ENCODE results near the gene ELOB.
A peak's percentile ranks its signal among the peaks of the same experiment; 100 is the strongest.
"Not testable (repeated sequence)": the region's sequence is repeated elsewhere in the genome, so short reads cannot be mapped to it uniquely, and the experiment has no call there.

ELOB gene

GRCh38 chr16:2738615-2739014 is 38.5 kb downstream of the ELOB start:
- H3K4me3 ChIP-seq (ENCODE audit: low read length) = no peak overlapping the region
- no peaks in the 10 kb centered on the region for H3K4me1 ChIP-seq (ENCODE audit: control insufficient read depth, insufficient read depth, low read length)
- no peak for DNase-seq (ENCODE audit: low read depth)
- no peak overlapping the region for H3K9ac ChIP-seq (ENCODE audit: low read length)
- no peaks in the 10 kb centered on the region for H3K9me3 ChIP-seq (ENCODE audit: control insufficient read depth, low read length)
- peaks cover 5% of the 10 kb centered on the region for H3K27me3 ChIP-seq (replicated peaks; ENCODE audit: control insufficient read depth, insufficient read depth, low read length)
- H3K36me3 ChIP-seq (ENCODE audit: control insufficient read depth, insufficient read depth, low read length, severe bottlenecking) = no peaks in the 10 kb centered on the region

DNA sequence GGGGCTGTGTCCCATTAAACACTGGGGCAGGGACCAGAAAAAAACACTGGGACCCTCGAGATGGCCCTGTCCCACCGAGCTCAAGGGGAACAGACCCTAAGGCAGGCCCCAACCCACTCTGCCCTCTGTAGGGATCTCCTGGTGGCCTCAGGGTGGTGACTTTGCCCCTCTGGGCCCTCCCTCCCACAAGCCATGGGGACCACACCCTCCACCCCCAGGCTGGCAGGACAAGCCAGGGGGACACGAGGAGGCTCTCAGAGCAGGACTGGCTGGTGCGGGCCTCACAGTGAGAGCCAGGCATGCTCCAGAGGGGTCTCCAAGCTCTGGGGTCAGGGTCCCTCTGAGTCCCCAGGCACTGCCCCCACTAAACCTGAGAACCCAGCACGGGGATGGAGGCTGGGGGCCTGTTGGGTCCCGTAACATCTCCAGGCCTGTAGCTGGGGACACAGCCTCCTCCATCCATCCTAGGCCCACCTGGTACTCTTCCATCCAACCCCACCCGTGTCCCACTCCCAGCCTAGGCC is 39.1 kb downstream of the ELOB start:
- Histone ChIP-seq H3K36me3 (ENCODE audit: control insufficient read depth, insufficient read depth, low read length, severe bottlenecking) (no peaks in the 10 kb centered on the region), H3K9ac (ENCODE audit: low read length) (no peak overlapping the region)

DNA sequence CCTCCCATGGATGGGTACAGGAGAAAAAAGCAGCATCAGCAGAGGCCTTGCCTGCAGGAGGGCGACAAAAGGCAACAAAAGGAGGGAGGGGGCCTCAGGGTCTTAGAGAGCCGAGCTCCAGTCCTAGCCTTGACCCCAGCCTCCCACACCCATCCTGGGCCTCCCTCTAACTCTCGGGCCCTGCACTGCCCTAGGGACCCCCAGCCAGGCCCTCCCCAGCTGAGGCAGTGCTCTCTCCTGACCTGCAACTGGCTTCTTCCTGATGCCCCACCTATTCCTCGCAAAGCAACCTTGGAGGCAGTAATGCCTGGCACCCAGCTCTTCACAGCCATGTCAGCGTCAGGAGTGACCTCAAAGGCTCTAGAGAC is 39.9 kb downstream of the ELOB start:
- no peaks in the 10 kb centered on the region for H3K4me1 ChIP-seq (ENCODE audit: control insufficient read depth, insufficient read depth, low read length)
- H3K27me3 ChIP-seq (replicated peaks; ENCODE audit: control insufficient read depth, insufficient read depth, low read length) = peaks cover 5% of the 10 kb centered on the region
- H3K9ac ChIP-seq (ENCODE audit: low read length) = no peak overlapping the region
- H3K36me3 ChIP-seq (ENCODE audit: control insufficient read depth, insufficient read depth, low read length, severe bottlenecking) = no peaks in the 10 kb centered on the region
- no peak for DNase-seq (ENCODE audit: low read depth)
- no peaks in the 10 kb centered on the region for H3K9me3 ChIP-seq (ENCODE audit: control insufficient read depth, low read length)
- H3K4me3 ChIP-seq (ENCODE audit: low read length) = no peak overlapping the region

More for the DNA sequence above, 39.1 kb downstream of the ELOB start:
- Histone ChIP-seq H3K4me3 (ENCODE audit: low read length) (no peak overlapping the region), H3K9me3 (ENCODE audit: control insufficient read depth, low read length) (no peaks in the 10 kb centered on the region), H3K4me1 (ENCODE audit: control insufficient read depth, insufficient read depth, low read length) (no peaks in the 10 kb centered on the region), H3K27me3 (replicated peaks; ENCODE audit: control insufficient read depth, insufficient read depth, low read length) (peaks cover 5% of the 10 kb centered on the region)
- DNase-seq (ENCODE audit: low read depth) = no peak

DNA sequence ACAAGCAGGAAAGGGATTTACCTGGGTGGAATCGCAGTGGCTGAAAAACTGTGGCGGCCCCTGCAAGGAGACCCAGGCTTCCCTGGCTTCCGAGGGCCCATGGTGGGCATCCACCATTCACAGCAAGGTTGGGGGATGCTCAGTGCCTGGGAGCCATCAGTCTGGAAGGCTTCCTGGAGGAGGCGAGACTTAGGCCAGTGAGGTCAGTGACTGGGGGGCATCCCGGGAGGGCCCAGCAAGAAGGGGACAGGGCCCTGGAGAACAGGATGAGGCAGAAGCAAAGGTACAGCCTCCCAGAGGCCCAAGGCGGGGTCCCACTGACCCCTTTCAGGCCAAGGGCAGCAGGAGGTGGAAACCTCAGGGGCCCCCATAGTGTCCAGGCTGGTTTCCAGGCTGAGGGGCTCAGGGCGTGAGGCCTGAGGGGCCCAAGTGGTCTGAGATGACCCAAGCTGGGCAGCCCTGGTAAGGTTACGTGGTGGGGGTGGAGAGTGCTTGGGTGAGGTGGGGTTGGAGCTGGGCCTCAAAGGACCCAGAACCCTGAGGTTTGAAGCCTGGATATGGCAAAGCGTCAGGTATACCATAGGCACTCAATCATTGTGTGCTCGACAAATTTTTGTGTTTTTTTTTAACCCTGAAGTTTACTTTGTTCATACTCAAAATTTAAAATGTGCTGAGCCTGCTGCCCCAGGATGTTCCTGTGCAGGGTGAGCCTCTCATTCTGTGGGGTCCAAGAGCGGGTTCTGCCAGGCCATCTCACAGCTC is 40.4 kb downstream of the ELOB start:
- no peaks in the 10 kb centered on the region for H3K36me3 ChIP-seq (ENCODE audit: control insufficient read depth, insufficient read depth, low read length, severe bottlenecking)
- no peaks in the 10 kb centered on the region for H3K4me1 ChIP-seq (ENCODE audit: control insufficient read depth, insufficient read depth, low read length)
- no peak overlapping the region for H3K4me3 ChIP-seq (ENCODE audit: low read length)
- H3K9me3 ChIP-seq (ENCODE audit: control insufficient read depth, low read length) = no peaks in the 10 kb centered on the region
- no peak overlapping the region for H3K9ac ChIP-seq (ENCODE audit: low read length)
- DNase-seq (ENCODE audit: low read depth) = no peak
- peaks cover 5% of the 10 kb centered on the region for H3K27me3 ChIP-seq (replicated peaks; ENCODE audit: control insufficient read depth, insufficient read depth, low read length)

DNA sequence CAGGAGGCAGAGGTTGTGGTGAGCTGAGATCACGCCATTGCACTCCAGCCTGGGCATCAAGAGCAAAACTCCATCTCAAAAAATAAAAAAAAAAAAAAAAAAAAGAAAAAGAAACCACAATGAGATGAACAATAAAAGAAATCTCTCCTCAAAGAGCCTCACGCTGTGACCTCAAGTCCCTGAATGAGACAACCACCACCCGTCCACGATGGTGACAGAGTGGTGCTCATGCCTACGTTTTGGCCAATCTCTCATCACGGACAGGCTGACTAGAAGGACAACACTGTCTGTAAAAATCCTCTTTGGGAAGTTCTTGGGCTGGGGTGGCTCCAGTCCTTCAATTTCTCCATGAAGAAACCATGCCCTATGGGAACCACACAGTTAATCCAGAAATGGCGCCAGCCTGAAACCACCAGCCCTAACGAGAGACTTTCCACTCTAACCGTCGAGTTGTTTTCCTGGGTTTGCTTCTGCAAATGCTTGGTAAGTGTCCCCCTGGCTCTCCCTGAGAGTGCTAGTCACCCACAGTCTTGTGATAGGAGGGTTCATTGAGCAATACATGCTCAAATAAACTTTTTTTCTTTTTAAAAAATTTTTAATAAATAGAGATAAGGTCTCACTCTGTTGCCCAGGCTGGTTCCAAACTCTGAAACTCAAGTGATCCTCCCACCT is 42.1 kb downstream of the ELOB start:
- H3K27me3 ChIP-seq (replicated peaks; ENCODE audit: control insufficient read depth, insufficient read depth, low read length) = peaks cover 5% of the 10 kb centered on the region
- H3K9ac ChIP-seq (ENCODE audit: low read length) = no peak overlapping the region
- no peaks in the 10 kb centered on the region for H3K36me3 ChIP-seq (ENCODE audit: control insufficient read depth, insufficient read depth, low read length, severe bottlenecking)
- H3K4me1 ChIP-seq (ENCODE audit: control insufficient read depth, insufficient read depth, low read length) = no peaks in the 10 kb centered on the region
- H3K9me3 ChIP-seq (ENCODE audit: control insufficient read depth, low read length) = no peaks in the 10 kb centered on the region
- DNase-seq (ENCODE audit: low read depth) = no peak
- H3K4me3 ChIP-seq (ENCODE audit: low read length) = no peak overlapping the region

GRCh38 chr16:2728034-2728433 is 49.0 kb downstream of the ELOB start:
- Histone ChIP-seq H3K9me3 (ENCODE audit: control insufficient read depth, low read length) (no peaks in the 10 kb centered on the region), H3K9ac (ENCODE audit: low read length) (no peak overlapping the region), H3K27me3 (replicated peaks; ENCODE audit: control insufficient read depth, insufficient read depth, low read length) (no peaks in the 10 kb centered on the region), H3K4me1 (ENCODE audit: control insufficient read depth, insufficient read depth, low read length) (no peaks in the 10 kb centered on the region), H3K4me3 (ENCODE audit: low read length) (no peak overlapping the region), H3K36me3 (ENCODE audit: control insufficient read depth, insufficient read depth, low read length, severe bottlenecking) (no peaks in the 10 kb centered on the region)
- no peak for DNase-seq (ENCODE audit: low read depth)

- H3K27me3 ChIP-seq (replicated peaks; ENCODE audit: control insufficient read depth, insufficient read depth, low read length) = no peaks in the 10 kb centered on the region
- no peaks in the 10 kb centered on the region for H3K4me1 ChIP-seq (ENCODE audit: control insufficient read depth, insufficient read depth, low read length)
- H3K9ac ChIP-seq (ENCODE audit: low read length) = no peak overlapping the region
- DNase-seq (ENCODE audit: low read depth) = no peak
- no peaks in the 10 kb centered on the region for H3K36me3 ChIP-seq (ENCODE audit: control insufficient read depth, insufficient read depth, low read length, severe bottlenecking)
- H3K9me3 ChIP-seq (ENCODE audit: control insufficient read depth, low read length) = no peaks in the 10 kb centered on the region
- no peak overlapping the region for H3K4me3 ChIP-seq (ENCODE audit: low read length)
These were observed 50.2 kb downstream of the ELOB start for GRCh38 chr16:2726923-2727322.

- no peak overlapping the region for H3K9ac ChIP-seq (ENCODE audit: low read length)
- H3K36me3 ChIP-seq (ENCODE audit: control insufficient read depth, insufficient read depth, low read length, severe bottlenecking) = no peaks in the 10 kb centered on the region
- H3K4me3 ChIP-seq (ENCODE audit: low read length) = no peak overlapping the region
- H3K27me3 ChIP-seq (replicated peaks; ENCODE audit: control insufficient read depth, insufficient read depth, low read length) = no peaks in the 10 kb centered on the region
- H3K4me1 ChIP-seq (ENCODE audit: control insufficient read depth, insufficient read depth, low read length) = peaks cover 1% of the 10 kb centered on the region
- H3K9me3 ChIP-seq (ENCODE audit: control insufficient read depth, low read length) = no peaks in the 10 kb centered on the region
- DNase-seq (ENCODE audit: low read depth) = no peak
These were observed 52.2 kb downstream of the ELOB start for GRCh38 chr16:2724816-2725348.

- Histone ChIP-seq H3K9me3 (ENCODE audit: control insufficient read depth, low read length) (no peaks in the 10 kb centered on the region), H3K4me1 (ENCODE audit: control insufficient read depth, insufficient read depth, low read length) (peaks cover 5% of the 10 kb centered on the region), H3K9ac (ENCODE audit: low read length) (no peak overlapping the region), H3K4me3 (ENCODE audit: low read length) (no peak overlapping the region), H3K36me3 (ENCODE audit: control insufficient read depth, insufficient read depth, low read length, severe bottlenecking) (no peaks in the 10 kb centered on the region), H3K27me3 (replicated peaks; ENCODE audit: control insufficient read depth, insufficient read depth, low read length) (no peaks in the 10 kb centered on the region)
- no peak for DNase-seq (ENCODE audit: low read depth)
These were observed 52.9 kb downstream of the ELOB start for GRCh38 chr16:2724088-2724676.

DNA sequence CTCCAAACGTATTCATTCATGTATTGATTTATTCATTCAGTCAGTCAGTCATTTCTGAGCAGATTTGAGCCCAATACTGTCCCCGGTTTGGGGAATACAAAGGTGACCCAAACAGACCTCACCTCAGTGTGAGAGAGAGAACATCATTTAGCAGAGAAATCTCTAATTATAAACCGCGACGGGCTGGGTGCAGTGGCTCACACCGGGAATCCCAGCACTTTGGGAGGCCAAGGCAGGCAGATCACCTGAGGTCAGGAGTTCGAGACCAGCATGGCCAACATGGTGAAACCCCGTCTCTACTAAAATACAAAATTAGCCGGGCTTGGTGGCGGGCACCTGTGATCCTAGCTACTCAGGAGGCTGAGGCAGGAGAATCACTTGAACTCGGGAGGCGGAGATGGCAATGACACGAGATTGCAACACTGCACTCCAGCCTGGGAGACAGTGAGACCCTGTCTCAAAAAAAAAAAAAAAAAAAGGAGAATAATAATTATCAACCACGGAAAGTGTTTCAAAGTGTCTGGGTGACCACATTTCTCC is 55.4 kb downstream of the ELOB start:
- Histone ChIP-seq H3K9ac (ENCODE audit: low read length) (peak overlapping the region; percentile 72), H3K4me3 (ENCODE audit: low read length) (peak overlapping the region; percentile 59)
- H3K9me3 ChIP-seq (ENCODE audit: control insufficient read depth, low read length); H3K27me3 ChIP-seq (replicated peaks; ENCODE audit: control insufficient read depth, insufficient read depth, low read length); H3K36me3 ChIP-seq (ENCODE audit: control insufficient read depth, insufficient read depth, low read length, severe bottlenecking); DNase-seq (ENCODE audit: low read depth); H3K4me1 ChIP-seq (ENCODE audit: control insufficient read depth, insufficient read depth, low read length): not testable (repeated sequence)
